ENCODE data around the gene MAPK1.

DNA sequence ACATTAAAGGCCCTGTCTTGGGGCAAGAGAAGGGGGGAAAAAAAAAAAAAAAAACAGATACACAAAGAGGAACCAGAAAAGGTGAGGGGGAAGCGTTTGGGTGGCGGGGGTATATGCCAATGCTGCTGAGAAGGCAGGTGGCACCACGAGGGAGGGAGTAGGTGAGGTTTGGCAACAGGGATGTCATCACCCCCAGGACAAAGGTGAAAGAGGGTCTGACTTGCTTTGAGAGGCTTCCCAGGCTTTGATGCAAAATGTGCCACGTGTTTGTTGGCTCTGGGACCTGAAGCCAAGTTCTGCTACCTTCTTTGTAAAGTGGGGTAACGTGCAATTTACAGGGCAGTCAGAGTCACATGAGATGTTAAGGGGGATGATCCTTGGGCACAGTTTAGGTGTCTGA is 135.9 kb downstream of the MAPK1 start:
- TF ChIP-seq, protein P1, sequence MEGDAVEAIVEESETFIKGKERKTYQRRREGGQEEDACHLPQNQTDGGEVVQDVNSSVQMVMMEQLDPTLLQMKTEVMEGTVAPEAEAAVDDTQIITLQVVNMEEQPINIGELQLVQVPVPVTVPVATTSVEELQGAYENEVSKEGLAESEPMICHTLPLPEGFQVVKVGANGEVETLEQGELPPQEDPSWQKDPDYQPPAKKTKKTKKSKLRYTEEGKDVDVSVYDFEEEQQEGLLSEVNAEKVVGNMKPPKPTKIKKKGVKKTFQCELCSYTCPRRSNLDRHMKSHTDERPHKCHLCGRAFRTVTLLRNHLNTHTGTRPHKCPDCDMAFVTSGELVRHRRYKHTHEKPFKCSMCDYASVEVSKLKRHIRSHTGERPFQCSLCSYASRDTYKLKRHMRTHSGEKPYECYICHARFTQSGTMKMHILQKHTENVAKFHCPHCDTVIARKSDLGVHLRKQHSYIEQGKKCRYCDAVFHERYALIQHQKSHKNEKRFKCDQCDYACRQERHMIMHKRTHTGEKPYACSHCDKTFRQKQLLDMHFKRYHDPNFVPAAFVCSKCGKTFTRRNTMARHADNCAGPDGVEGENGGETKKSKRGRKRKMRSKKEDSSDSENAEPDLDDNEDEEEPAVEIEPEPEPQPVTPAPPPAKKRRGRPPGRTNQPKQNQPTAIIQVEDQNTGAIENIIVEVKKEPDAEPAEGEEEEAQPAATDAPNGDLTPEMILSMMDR (IDR thresholded peaks at IDR 0.05): no peak
- TF ChIP-seq POLR2A (IDR thresholded peaks at IDR 0.05): no peak
- no peak for TF ChIP-seq POLR2AphosphoS5 (IDR thresholded peaks at IDR 0.05)
